RWPE1 (cell line): Measurements from ENCODE around the gene ZFP64.
"Not testable (repeated sequence)": the region's sequence is repeated elsewhere in the genome, so short reads cannot be mapped to it uniquely, and the experiment has no call there.

Experiments used
- CTCF ChIA-PET: fragments of 350-600 bp; sonication (Branson Sonifier 250); formaldehyde crosslinking; extraction: SDS; loops from one replicate; lab custom pipeline; 2021; lab: Yijun Ruan, JAX
- POLR2A ChIA-PET: fragments of 400-600 bp; formaldehyde crosslinking; extraction: SDS; loops from one replicate; lab custom pipeline; 2020; ENCODE audit warnings: antibody characterized with exemption; ENCODE audit not compliant: low non-redundant PET; lab: Yijun Ruan, JAX
- DNase-seq: peaks from one replicate; pipeline ENCODE4 v3.0.0; 2012; ENCODE audit warnings: low spot score
- H3K27ac ChIP-seq: fragments of 450-650 bp; 2 replicates; pipeline ENCODE4 v1.5.1; 2017
- TF ChIP-seq, protein P1 (sequence below): fragments of 450-650 bp; conservative IDR thresholded peaks from 2 replicates; pipeline ENCODE4 v1.5.1; 2017; ENCODE audit warnings: low read depth, mild to moderate bottlenecking

Gene ZFP64

GRCh38 chr20:52231230-52231746, 39.7 kb upstream of the ZFP64 start:
- ChIA-PET CTCF (interaction anchor here (0.7 to 1.0 kb wide), 2 partner anchors 30 to 81 kb away, joined by 3 read pairs; no protein-coding TSS in a partner anchor), POLR2A (no interaction called here)
- H3K27ac ChIP-seq: no peak overlapping the region
- DNase-seq: no peak
- TF ChIP-seq, protein P1, sequence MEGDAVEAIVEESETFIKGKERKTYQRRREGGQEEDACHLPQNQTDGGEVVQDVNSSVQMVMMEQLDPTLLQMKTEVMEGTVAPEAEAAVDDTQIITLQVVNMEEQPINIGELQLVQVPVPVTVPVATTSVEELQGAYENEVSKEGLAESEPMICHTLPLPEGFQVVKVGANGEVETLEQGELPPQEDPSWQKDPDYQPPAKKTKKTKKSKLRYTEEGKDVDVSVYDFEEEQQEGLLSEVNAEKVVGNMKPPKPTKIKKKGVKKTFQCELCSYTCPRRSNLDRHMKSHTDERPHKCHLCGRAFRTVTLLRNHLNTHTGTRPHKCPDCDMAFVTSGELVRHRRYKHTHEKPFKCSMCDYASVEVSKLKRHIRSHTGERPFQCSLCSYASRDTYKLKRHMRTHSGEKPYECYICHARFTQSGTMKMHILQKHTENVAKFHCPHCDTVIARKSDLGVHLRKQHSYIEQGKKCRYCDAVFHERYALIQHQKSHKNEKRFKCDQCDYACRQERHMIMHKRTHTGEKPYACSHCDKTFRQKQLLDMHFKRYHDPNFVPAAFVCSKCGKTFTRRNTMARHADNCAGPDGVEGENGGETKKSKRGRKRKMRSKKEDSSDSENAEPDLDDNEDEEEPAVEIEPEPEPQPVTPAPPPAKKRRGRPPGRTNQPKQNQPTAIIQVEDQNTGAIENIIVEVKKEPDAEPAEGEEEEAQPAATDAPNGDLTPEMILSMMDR: no peak

- CTCF ChIA-PET: interaction anchor here (0.7 kb wide), 1 partner anchor 31 kb away, joined by 3 read pairs; no protein-coding TSS in a partner anchor
- no peak for DNase-seq
- TF ChIP-seq, protein P1: no peak
- POLR2A ChIA-PET: no interaction called here
- H3K27ac ChIP-seq: no peak overlapping the region
Observed at GRCh38 chr20:52230409-52230808, 38.8 kb upstream of the ZFP64 start.

DNA sequence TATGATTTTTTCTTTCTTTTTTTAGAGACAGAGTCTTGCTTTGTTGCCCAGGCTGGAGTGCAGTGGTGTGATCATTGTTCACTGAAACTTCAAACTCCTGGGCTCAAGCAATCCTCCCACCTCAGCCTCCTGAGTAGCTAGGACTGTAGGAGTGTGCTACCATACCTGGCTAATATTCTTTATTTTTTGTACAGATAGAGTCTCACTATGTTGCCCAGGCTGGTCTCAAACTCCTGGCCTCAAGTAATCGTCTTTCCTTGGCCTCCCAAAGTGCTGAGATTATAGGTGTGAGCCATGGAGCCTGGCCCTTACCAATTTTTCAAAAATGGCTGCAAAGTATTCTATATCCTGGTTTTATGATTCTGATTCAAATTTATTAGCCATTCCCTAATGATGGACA, 37.8 kb upstream of the ZFP64 start:
- POLR2A ChIA-PET, CTCF ChIA-PET, DNase-seq, H3K27ac ChIP-seq: not testable (repeated sequence)

- TF ChIP-seq, protein P1: no peak
- CTCF ChIA-PET: interaction anchor here (0.5 kb wide), 1 partner anchor 1927 kb away, joined by 3 read pairs; no protein-coding TSS in a partner anchor
- H3K27ac ChIP-seq: no peak overlapping the region
- POLR2A ChIA-PET: no interaction called here
- DNase-seq: no peak
Observed at GRCh38 chr20:52226370-52226769, 34.8 kb upstream of the ZFP64 start.

GRCh38 chr20:52224920-52225319, 33.3 kb upstream of the ZFP64 start:
- no peak overlapping the region for H3K27ac ChIP-seq
- CTCF ChIA-PET: no interaction called here
- DNase-seq: no peak
- POLR2A ChIA-PET: no interaction called here
- TF ChIP-seq, protein P1: no peak

- H3K27ac ChIP-seq, CTCF ChIA-PET, DNase-seq, POLR2A ChIA-PET: not testable (repeated sequence)
Observed at GRCh38 chr20:52221362-52221761, 29.8 kb upstream of the ZFP64 start.

DNA sequence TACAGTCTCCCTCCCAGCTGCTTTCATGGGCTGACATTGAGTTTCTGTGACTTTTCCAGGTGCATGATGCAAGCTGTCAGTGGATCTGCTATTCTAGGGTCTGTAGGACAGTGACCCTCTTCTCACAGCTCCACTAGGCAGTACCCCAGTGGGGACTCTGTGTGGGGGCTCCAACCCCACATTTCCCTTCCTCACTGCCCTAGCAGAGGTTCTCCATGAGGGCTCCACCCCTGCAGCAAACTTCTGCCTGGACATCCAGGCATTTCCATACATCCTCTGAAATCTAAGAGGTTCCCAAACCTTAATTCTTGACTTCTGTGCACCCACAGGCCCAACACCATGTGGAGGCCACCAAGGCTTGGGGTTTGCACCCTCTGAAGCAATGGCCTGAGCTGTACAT, 29.3 kb upstream of the ZFP64 start:
- H3K27ac ChIP-seq, DNase-seq, POLR2A ChIA-PET, CTCF ChIA-PET: not testable (repeated sequence)

GRCh38 chr20:52219441-52219840, 27.9 kb upstream of the ZFP64 start:
- ChIA-PET POLR2A (no interaction called here), CTCF (interaction anchor here (0.7 kb wide), 2 partner anchors 42 to 91 kb away, joined by 3 to 4 read pairs; no protein-coding TSS in a partner anchor)
- peak; percentile 40 for DNase-seq
- TF ChIP-seq, protein P1: no peak
- H3K27ac ChIP-seq: no peak overlapping the region
